Breast epithelium (tissue), 3 donors: ENCODE data around the gene C5AR2.

Experiments
- CTCF ChIP-seq, 3 donors: fragments of 450-650 bp; IDR thresholded peaks; one replicate each; pipeline ENCODE4 v1.5.1; 2016 to 2017; ENCODE audit warnings: antibody characterized with exemption in 3 of 3, mild to moderate bottlenecking in 3 of 3, moderate library complexity in 3 of 3
- POLR2A ChIP-seq: fragments of 450-650 bp; IDR thresholded peaks from one replicate; pipeline ENCODE4 v1.6.1; 2016; ENCODE audit warnings: antibody characterized with exemption, mild to moderate bottlenecking, moderate library complexity
- POLR2AphosphoS5 ChIP-seq, 3 donors: sonication (generic); formaldehyde crosslinking; IDR thresholded peaks; one replicate each; pipeline ENCODE4 v1.6.1; 2017; ENCODE audit warnings: antibody characterized with exemption in 3 of 3

- TF ChIP-seq POLR2A: no peak
- TF ChIP-seq CTCF (IDR thresholded peaks at IDR 0.05): no peak
- TF ChIP-seq POLR2AphosphoS5 (IDR thresholded peaks at IDR 0.05): peak in 2 of 3 donors; percentile 29 to 86
Observed at GRCh38 chr19:47315125-47315821, 16.7 kb upstream of the C5AR2 start.
